HepG2 (cell line): ENCODE measurements around the gene TFPI2.
"Not testable (repeated sequence)": the region's sequence is repeated elsewhere in the genome, so short reads cannot be mapped to it uniquely, and the experiment has no call there.

Source experiments
- CTCF ChIP-seq: sonication (generic); formaldehyde crosslinking; IDR thresholded peaks from 2 replicates; pipeline ENCODE4 v1.5.0; 2020; ENCODE audit warnings: mild to moderate bottlenecking, missing genetic modification reagents, moderate library complexity
- GLI4 ChIP-seq: sonication (generic); formaldehyde crosslinking; IDR thresholded peaks from 2 replicates; pipeline ENCODE4 v1.5.1; 2020; ENCODE audit warnings: missing genetic modification reagents, mild to moderate bottlenecking, moderate library complexity, borderline replicate concordance
- SMC3 ChIP-seq: IDR thresholded peaks from 2 replicates; pipeline ENCODE4 v1.6.1; 2011; ENCODE audit warnings: low read length, improper control_type of control experiment

GRCh38 chr7:93911661-93912060, 21.1 kb upstream of the TFPI2 start:
- TF ChIP-seq CTCF (CRISPR knock-in tag); SMC3; GLI4 (CRISPR knock-in tag): not testable (repeated sequence)
